T-helper 17 cell (primary cell): ENCODE measurements around the gene CPM. TPM values are rescaled to one million over a fixed set of nuclear protein-coding genes. Genes with fewer than 3 reads are reported as not detected.

Experiments
- ATAC-seq: fragments of 150-1000 bp; cut with Tn5 transposase; 2 replicates; pipeline ENCODE4 v1.10.0; 2021; ENCODE audit warnings: mild to moderate bottlenecking, moderate library complexity
- DNase-seq, 3 donors: peaks; one replicate each; pipeline versions ENCODE4 v3.0.0 to v3.0.0-alpha.2; 2020 to 2021
- H3K9me3 ChIP-seq: one replicate; pipeline ENCODE4 v1.7.0; 2013; ENCODE audit warnings: low read length, mild to moderate bottlenecking; ENCODE audit not compliant: control insufficient read depth, poor library complexity, severe bottlenecking
- H3K27ac Mint-ChIP-seq: one replicate; pipeline ENCODE4 v1.8.0; 2022; ENCODE audit warnings: mild to moderate bottlenecking, moderate library complexity, mixed read lengths
- H3K27me3 Mint-ChIP-seq: one replicate; pipeline ENCODE4 v1.8.0; 2022; ENCODE audit warnings: mixed read lengths
- H3K36me3 Mint-ChIP-seq: one replicate; pipeline ENCODE4 v1.8.0; 2022; ENCODE audit warnings: low read depth, mixed read lengths
- H3K4me1 Mint-ChIP-seq: one replicate; pipeline ENCODE4 v1.8.0; 2022; ENCODE audit warnings: mild to moderate bottlenecking, mixed read lengths
- H3K4me3 Mint-ChIP-seq: one replicate; pipeline ENCODE4 v1.8.0; 2022; ENCODE audit warnings: mild to moderate bottlenecking, moderate library complexity, mixed read lengths
- total RNA-seq, 4 donors: library from RNA in 2 of 4; stranded (reverse) in 2 of 4; gene quantifications; one replicate each; pipeline ENCODE4 v1.2.3 and lab custom pipeline; 2022 to 2026

The CPM gene
- total RNA-seq, 2 donors from 2014 or later = 1.9 to 4.1 TPM

GRCh38 chr12:68963856-68964745, 31.1 kb upstream of the CPM start:
- Mint-ChIP-seq H3K4me3 (no peak overlapping the region), H3K36me3 (peaks cover 2% of the 10 kb centered on the region), H3K4me1 (peaks cover 2% of the 10 kb centered on the region), H3K27me3 (no peaks in the 10 kb centered on the region), H3K27ac (no peak overlapping the region)
- H3K9me3 ChIP-seq = no peaks in the 10 kb centered on the region
- ATAC-seq (no peak), DNase-seq (no peak)

- H3K27ac Mint-ChIP-seq = no peak overlapping the region
- H3K9me3 ChIP-seq = no peaks in the 10 kb centered on the region
- H3K27me3 Mint-ChIP-seq = no peaks in the 10 kb centered on the region
- no peak overlapping the region for H3K4me3 Mint-ChIP-seq
- DNase-seq (no peak), ATAC-seq (no peak)
- H3K4me1 Mint-ChIP-seq = peaks cover 10% of the 10 kb centered on the region
- peaks cover 2% of the 10 kb centered on the region for H3K36me3 Mint-ChIP-seq
Observed at GRCh38 chr12:68962877-68963855, 30.2 kb upstream of the CPM start.

- no peaks in the 10 kb centered on the region for H3K9me3 ChIP-seq
- DNase-seq = no peak
- H3K36me3 Mint-ChIP-seq = peaks cover 2% of the 10 kb centered on the region
- H3K27ac Mint-ChIP-seq = no peak overlapping the region
- H3K27me3 Mint-ChIP-seq = no peaks in the 10 kb centered on the region
- no peak overlapping the region for H3K4me3 Mint-ChIP-seq
- ATAC-seq = no peak
- peaks cover 10% of the 10 kb centered on the region for H3K4me1 Mint-ChIP-seq
Observed at GRCh38 chr12:68959891-68960464, 27.0 kb upstream of the CPM start.

- no peak for DNase-seq
- Mint-ChIP-seq H3K4me3 (no peak overlapping the region), H3K4me1 (peaks cover 13% of the 10 kb centered on the region), H3K27ac (no peak overlapping the region), H3K27me3 (no peaks in the 10 kb centered on the region), H3K36me3 (peaks cover 2% of the 10 kb centered on the region)
- H3K9me3 ChIP-seq = no peaks in the 10 kb centered on the region
- no peak for ATAC-seq
Observed at GRCh38 chr12:68959143-68959858, 26.3 kb upstream of the CPM start.

- ATAC-seq = no peak
- no peaks in the 10 kb centered on the region for H3K27me3 Mint-ChIP-seq
- no peaks in the 10 kb centered on the region for H3K9me3 ChIP-seq
- H3K4me1 Mint-ChIP-seq = peaks cover 14% of the 10 kb centered on the region
- no peak for DNase-seq
- H3K4me3 Mint-ChIP-seq = no peak overlapping the region
- H3K27ac Mint-ChIP-seq = no peak overlapping the region
- peaks cover 2% of the 10 kb centered on the region for H3K36me3 Mint-ChIP-seq
Observed at GRCh38 chr12:68958322-68958721, 25.4 kb upstream of the CPM start.

- Mint-ChIP-seq H3K27ac (no peak overlapping the region), H3K27me3 (no peaks in the 10 kb centered on the region), H3K4me1 (peaks cover 14% of the 10 kb centered on the region), H3K4me3 (no peak overlapping the region), H3K36me3 (no peaks in the 10 kb centered on the region)
- ATAC-seq (no peak), DNase-seq (no peak)
- no peaks in the 10 kb centered on the region for H3K9me3 ChIP-seq
Observed at GRCh38 chr12:68957273-68957672, 24.3 kb upstream of the CPM start.

GRCh38 chr12:68956466-68956865, 23.5 kb upstream of the CPM start:
- no peak for ATAC-seq
- peaks cover 14% of the 10 kb centered on the region for H3K4me1 Mint-ChIP-seq
- H3K36me3 Mint-ChIP-seq = no peaks in the 10 kb centered on the region

GRCh38 chr12:68954811-68955210, 21.8 kb upstream of the CPM start:
- Mint-ChIP-seq H3K4me1 (peaks cover 14% of the 10 kb centered on the region), H3K4me3 (no peak overlapping the region), H3K36me3 (no peaks in the 10 kb centered on the region), H3K27ac (no peak overlapping the region), H3K27me3 (no peaks in the 10 kb centered on the region)
- DNase-seq = no peak
- no peak for ATAC-seq
- H3K9me3 ChIP-seq = no peaks in the 10 kb centered on the region

More at GRCh38 chr12:68956466-68956865, 23.5 kb upstream of the CPM start:
- Mint-ChIP-seq H3K27me3 (no peaks in the 10 kb centered on the region), H3K4me3 (no peak overlapping the region), H3K27ac (no peak overlapping the region)
- no peaks in the 10 kb centered on the region for H3K9me3 ChIP-seq
- no peak for DNase-seq

- Mint-ChIP-seq H3K36me3 (no peaks in the 10 kb centered on the region), H3K4me1 (peaks cover 8% of the 10 kb centered on the region), H3K27me3 (no peaks in the 10 kb centered on the region), H3K27ac (no peak overlapping the region), H3K4me3 (no peak overlapping the region)
- ATAC-seq (no peak), DNase-seq (no peak)
- no peaks in the 10 kb centered on the region for H3K9me3 ChIP-seq
Observed at GRCh38 chr12:68953536-68953935, 20.6 kb upstream of the CPM start.

GRCh38 chr12:68951652-68952051, 18.7 kb upstream of the CPM start:
- DNase-seq (no peak), ATAC-seq (no peak)
- no peak overlapping the region for H3K4me3 Mint-ChIP-seq
- H3K4me1 Mint-ChIP-seq = peaks cover 4% of the 10 kb centered on the region
- H3K36me3 Mint-ChIP-seq = no peaks in the 10 kb centered on the region
- no peak overlapping the region for H3K27ac Mint-ChIP-seq
- no peaks in the 10 kb centered on the region for H3K9me3 ChIP-seq
- H3K27me3 Mint-ChIP-seq = no peaks in the 10 kb centered on the region

- H3K27ac Mint-ChIP-seq = no peak overlapping the region
- DNase-seq = no peak
- ATAC-seq = no peak
- H3K27me3 Mint-ChIP-seq = no peaks in the 10 kb centered on the region
- H3K4me1 Mint-ChIP-seq = peaks cover 4% of the 10 kb centered on the region
- H3K36me3 Mint-ChIP-seq = no peaks in the 10 kb centered on the region
- H3K4me3 Mint-ChIP-seq = no peak overlapping the region
- no peaks in the 10 kb centered on the region for H3K9me3 ChIP-seq
Observed at GRCh38 chr12:68950511-68950910, 17.5 kb upstream of the CPM start.

GRCh38 chr12:68945255-68945654, 12.3 kb upstream of the CPM start:
- Mint-ChIP-seq H3K27me3 (peaks cover 9% of the 10 kb centered on the region), H3K27ac (no peak overlapping the region), H3K4me3 (no peak overlapping the region), H3K4me1 (no peaks in the 10 kb centered on the region), H3K36me3 (no peaks in the 10 kb centered on the region)
- DNase-seq = no peak
- no peaks in the 10 kb centered on the region for H3K9me3 ChIP-seq
- no peak for ATAC-seq
